T-helper 22 cell (primary cell): ENCODE measurements around the gene FUT1.

Source experiments
- DNase-seq: peaks from one replicate; pipeline ENCODE4 v3.0.0-alpha.2; 2020; ENCODE audit warnings: low read depth

Gene FUT1

GRCh38 chr19:48741129-48741999, 11.1 kb downstream of the FUT1 start:
- no peak for DNase-seq

GRCh38 chr19:48740164-48740972, 12.1 kb downstream of the FUT1 start, which contains the start of gene RASIP1:
RASIP1 (minus strand) TSS chr19:48740610; CDS start chr19:48740282, 328 bp downstream.
- DNase-seq: no peak

- DNase-seq: no peak
Observed at GRCh38 chr19:48739404-48740163, 12.9 kb downstream of the FUT1 start.

GRCh38 chr19:48738557-48739403, 13.7 kb downstream of the FUT1 start:
- peak; percentile 85 for DNase-seq

GRCh38 chr19:48737360-48737998, 15.0 kb downstream of the FUT1 start:
- no peak for DNase-seq

- no peak for DNase-seq
Observed at GRCh38 chr19:48735031-48735615, 17.3 kb downstream of the FUT1 start.

- no peak for DNase-seq
Observed at GRCh38 chr19:48734625-48735024, 17.8 kb downstream of the FUT1 start.

- DNase-seq: no peak
Observed at GRCh38 chr19:48731452-48731851, 21.0 kb downstream of the FUT1 start.

GRCh38 chr19:48728911-48729664, 23.4 kb downstream of the FUT1 start:
- no peak for DNase-seq

GRCh38 chr19:48726556-48726955, 25.9 kb downstream of the FUT1 start:
- no peak for DNase-seq

- no peak for DNase-seq
Observed at GRCh38 chr19:48724796-48725753, 27.4 kb downstream of the FUT1 start.

GRCh38 chr19:48722196-48722708, 30.2 kb downstream of the FUT1 start:
- no peak for DNase-seq

GRCh38 chr19:48720613-48721296, 31.7 kb downstream of the FUT1 start:
- DNase-seq: peak; percentile 87

GRCh38 chr19:48720251-48720612, 32.2 kb downstream of the FUT1 start:
- DNase-seq: no peak

- DNase-seq: no peak
Observed at GRCh38 chr19:48719263-48720171, 32.9 kb downstream of the FUT1 start, which contains the start of gene MAMSTR. MAMSTR (minus strand) TSS chr19:48719725; CDS start chr19:48719031, 694 bp downstream.

GRCh38 chr19:48718711-48719231, 33.7 kb downstream of the FUT1 start:
- DNase-seq: no peak
